Measurements from ENCODE around the gene C10orf67. TPM values are rescaled to one million over a fixed set of nuclear protein-coding genes. Genes with fewer than 3 reads are reported as not detected.

Gene C10orf67
- total RNA-seq, 1 experiment from 2014 or later = not detected

DNA sequence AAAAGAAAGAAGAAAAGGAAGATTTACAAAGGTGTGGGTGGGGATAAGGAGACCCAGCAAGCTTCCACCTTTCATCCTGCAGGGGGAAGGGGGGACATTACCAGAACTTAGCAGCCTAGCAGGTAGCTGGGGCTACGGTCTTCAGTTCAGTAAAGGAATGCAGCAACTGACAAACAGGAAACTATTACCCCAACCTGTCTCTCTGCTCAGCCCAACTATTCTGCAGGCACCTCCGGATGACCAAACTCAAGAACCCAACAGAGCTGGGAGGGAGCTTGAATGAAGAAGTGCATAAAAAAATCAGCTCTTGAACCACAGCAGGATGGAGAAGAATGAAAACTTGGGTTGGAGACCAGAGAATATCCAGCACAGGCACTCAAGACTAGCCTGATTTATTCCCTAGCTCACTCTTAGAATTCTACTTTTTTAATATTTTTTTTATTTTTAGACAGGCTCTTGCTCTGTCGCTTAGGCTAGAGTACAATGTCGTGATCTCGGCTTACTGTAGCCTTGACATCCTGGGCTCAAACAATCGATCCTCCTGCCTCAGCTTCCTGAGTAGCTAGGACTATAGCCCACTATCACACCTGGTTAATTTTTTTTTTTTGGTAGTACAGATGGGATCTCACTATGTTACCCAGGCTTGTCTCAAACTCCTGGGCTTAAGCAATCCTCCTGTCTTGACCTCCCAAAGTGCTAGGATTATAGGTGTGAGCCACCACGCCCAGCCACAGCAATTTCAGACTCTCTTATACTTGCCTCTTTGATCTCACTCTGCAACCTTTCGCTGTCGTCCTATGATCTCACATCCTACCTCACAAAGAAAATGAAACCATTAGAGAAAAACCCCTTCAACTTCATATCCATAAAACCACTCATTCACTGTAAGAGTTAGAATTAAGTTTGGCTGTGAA lies 18.5 kb upstream of the C10orf67 start:
- no peak for TF ChIP-seq ELF1 (IDR thresholded peaks at IDR 0.05; ENCODE audit: borderline replicate concordance, low read depth)
- TF ChIP-seq YY1 (IDR thresholded peaks at IDR 0.05; ENCODE audit: extremely low read depth, insufficient replicate concordance, low read depth, low read length) = no peak
- no peak for TF ChIP-seq FOSL1 (IDR thresholded peaks at IDR 0.05; ENCODE audit: low read depth)
- no peak for TF ChIP-seq EGR1 (IDR thresholded peaks at IDR 0.05; ENCODE audit: low read depth)
- TF ChIP-seq, protein P1, sequence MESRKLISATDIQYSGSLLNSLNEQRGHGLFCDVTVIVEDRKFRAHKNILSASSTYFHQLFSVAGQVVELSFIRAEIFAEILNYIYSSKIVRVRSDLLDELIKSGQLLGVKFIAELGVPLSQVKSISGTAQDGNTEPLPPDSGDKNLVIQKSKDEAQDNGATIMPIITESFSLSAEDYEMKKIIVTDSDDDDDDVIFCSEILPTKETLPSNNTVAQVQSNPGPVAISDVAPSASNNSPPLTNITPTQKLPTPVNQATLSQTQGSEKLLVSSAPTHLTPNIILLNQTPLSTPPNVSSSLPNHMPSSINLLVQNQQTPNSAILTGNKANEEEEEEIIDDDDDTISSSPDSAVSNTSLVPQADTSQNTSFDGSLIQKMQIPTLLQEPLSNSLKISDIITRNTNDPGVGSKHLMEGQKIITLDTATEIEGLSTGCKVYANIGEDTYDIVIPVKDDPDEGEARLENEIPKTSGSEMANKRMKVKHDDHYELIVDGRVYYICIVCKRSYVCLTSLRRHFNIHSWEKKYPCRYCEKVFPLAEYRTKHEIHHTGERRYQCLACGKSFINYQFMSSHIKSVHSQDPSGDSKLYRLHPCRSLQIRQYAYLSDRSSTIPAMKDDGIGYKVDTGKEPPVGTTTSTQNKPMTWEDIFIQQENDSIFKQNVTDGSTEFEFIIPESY (IDR thresholded peaks at IDR 0.05; ENCODE audit: extremely low read depth, insufficient replicate concordance, low read length) = no peak
- no peak for TF ChIP-seq CBX3 (IDR thresholded peaks at IDR 0.05; ENCODE audit: low read depth)
- no peak for TF ChIP-seq TCF7L2 (IDR thresholded peaks at IDR 0.05; ENCODE audit: borderline replicate concordance, extremely low read depth, insufficient read depth, insufficient read length)
- TF ChIP-seq CEBPB (IDR thresholded peaks at IDR 0.05; ENCODE audit: low read depth) = no peak
- no peak for TF ChIP-seq RAD21 (IDR thresholded peaks at IDR 0.05; ENCODE audit: low read depth)
- TF ChIP-seq POLR2A (IDR thresholded peaks at IDR 0.05; ENCODE audit: borderline replicate concordance, extremely low read depth, insufficient read depth, insufficient read length) = no peak
- no peak for TF ChIP-seq JUND (IDR thresholded peaks at IDR 0.05)
- no peak for TF ChIP-seq EZH2 (IDR thresholded peaks at IDR 0.05)
- no peak for TF ChIP-seq SP1 (IDR thresholded peaks at IDR 0.05; ENCODE audit: low read depth)
- no peak for TF ChIP-seq ZNF274 (IDR thresholded peaks at IDR 0.05; ENCODE audit: low read depth, low read length)
- TF ChIP-seq, protein P2, sequence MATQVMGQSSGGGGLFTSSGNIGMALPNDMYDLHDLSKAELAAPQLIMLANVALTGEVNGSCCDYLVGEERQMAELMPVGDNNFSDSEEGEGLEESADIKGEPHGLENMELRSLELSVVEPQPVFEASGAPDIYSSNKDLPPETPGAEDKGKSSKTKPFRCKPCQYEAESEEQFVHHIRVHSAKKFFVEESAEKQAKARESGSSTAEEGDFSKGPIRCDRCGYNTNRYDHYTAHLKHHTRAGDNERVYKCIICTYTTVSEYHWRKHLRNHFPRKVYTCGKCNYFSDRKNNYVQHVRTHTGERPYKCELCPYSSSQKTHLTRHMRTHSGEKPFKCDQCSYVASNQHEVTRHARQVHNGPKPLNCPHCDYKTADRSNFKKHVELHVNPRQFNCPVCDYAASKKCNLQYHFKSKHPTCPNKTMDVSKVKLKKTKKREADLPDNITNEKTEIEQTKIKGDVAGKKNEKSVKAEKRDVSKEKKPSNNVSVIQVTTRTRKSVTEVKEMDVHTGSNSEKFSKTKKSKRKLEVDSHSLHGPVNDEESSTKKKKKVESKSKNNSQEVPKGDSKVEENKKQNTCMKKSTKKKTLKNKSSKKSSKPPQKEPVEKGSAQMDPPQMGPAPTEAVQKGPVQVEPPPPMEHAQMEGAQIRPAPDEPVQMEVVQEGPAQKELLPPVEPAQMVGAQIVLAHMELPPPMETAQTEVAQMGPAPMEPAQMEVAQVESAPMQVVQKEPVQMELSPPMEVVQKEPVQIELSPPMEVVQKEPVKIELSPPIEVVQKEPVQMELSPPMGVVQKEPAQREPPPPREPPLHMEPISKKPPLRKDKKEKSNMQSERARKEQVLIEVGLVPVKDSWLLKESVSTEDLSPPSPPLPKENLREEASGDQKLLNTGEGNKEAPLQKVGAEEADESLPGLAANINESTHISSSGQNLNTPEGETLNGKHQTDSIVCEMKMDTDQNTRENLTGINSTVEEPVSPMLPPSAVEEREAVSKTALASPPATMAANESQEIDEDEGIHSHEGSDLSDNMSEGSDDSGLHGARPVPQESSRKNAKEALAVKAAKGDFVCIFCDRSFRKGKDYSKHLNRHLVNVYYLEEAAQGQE (IDR thresholded peaks at IDR 0.05; ENCODE audit: low read depth) = no peak
- TF ChIP-seq POLR2AphosphoS5 (IDR thresholded peaks at IDR 0.05; ENCODE audit: low read depth, low read length) = no peak
- TF ChIP-seq, protein P3, sequence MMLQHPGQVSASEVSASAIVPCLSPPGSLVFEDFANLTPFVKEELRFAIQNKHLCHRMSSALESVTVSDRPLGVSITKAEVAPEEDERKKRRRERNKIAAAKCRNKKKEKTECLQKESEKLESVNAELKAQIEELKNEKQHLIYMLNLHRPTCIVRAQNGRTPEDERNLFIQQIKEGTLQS (IDR thresholded peaks at IDR 0.05) = no peak
- Histone ChIP-seq H4K20me1 (ENCODE audit: insufficient read depth) (no peaks in the 10 kb centered on the region), H3K27me3 (ENCODE audit: insufficient read depth, low read length) (no peaks in the 10 kb centered on the region), H3K9me3 (ENCODE audit: control insufficient read depth in 1 of 2, insufficient read depth in 1 of 2, low read depth in 1 of 2, low read length in 2 of 2) (no peaks in the 10 kb centered on the region), H3K4me1 (ENCODE audit: control insufficient read depth in 1 of 2, insufficient read depth in 2 of 2, low read length in 2 of 2) (no peaks in the 10 kb centered on the region), H3K9ac (ENCODE audit: low read length) (no peak overlapping the region), H3K27ac (ENCODE audit: low read depth, low read length) (no peak overlapping the region), H3K9me2 (ENCODE audit: insufficient read depth) (no peaks in the 10 kb centered on the region), H3K4me2 (ENCODE audit: low read length) (no peak overlapping the region), H3K79me2 (ENCODE audit: insufficient read depth, low read length) (no peaks in the 10 kb centered on the region), H3K4me3 (replicated peaks in 1 of 2; ENCODE audit: low read depth in 1 of 2, low read length in 2 of 2) (no peak overlapping the region), H2AFZ (ENCODE audit: low read depth, low read length, poor library complexity, severe bottlenecking) (no peak overlapping the region), H3K36me3 (ENCODE audit: control insufficient read depth in 1 of 2, insufficient read depth in 2 of 2, low read length in 2 of 2) (no peaks in the 10 kb centered on the region)
- BruUV-seq (replicated peaks) = no TSS peak
- ChIA-PET RAD21 (ENCODE audit: low non-redundant PET in 1 of 2, low total read pairs in 2 of 2, uncharacterized antibody in 2 of 2, unreplicated experiment in 2 of 2) (no interaction called here), CTCF (no interaction called here), POLR2A (no interaction called here)
- DNase-seq (ENCODE audit: low read depth, low spot score) (no peak), ATAC-seq (no peak)
- intact Hi-C loops (cut with micrococcal nuclease) = loop anchor here (2.0 kb wide), 1 partner anchor 72 kb away; no protein-coding TSS in a partner anchor

Measured in HCT116 (cell line).